Esophagus (tissue), 2 donors: Measurements from ENCODE around the gene HPS1. TPM values are rescaled to one million over a fixed set of nuclear protein-coding genes. Genes with fewer than 3 reads are reported as not detected.

Source experiments
- H3K27ac ChIP-seq, 2 donors: one replicate each; pipeline ENCODE4 v1.5.1; 2013; ENCODE audit warnings: low read depth in 2 of 2, mild to moderate bottlenecking in 2 of 2, inconsistent platforms in 1 of 2, low read length in 1 of 2, moderate library complexity in 1 of 2
- H3K27me3 ChIP-seq, 2 donors: one replicate each; pipeline ENCODE4 v1.6.1; 2013; ENCODE audit warnings: low read length in 2 of 2, control low read depth in 1 of 2, mild to moderate bottlenecking in 1 of 2; ENCODE audit not compliant: insufficient read depth in 2 of 2, control insufficient read depth in 1 of 2
- H3K36me3 ChIP-seq, 2 donors: one replicate each; pipeline ENCODE4 v1.6.1; 2013; ENCODE audit warnings: low read length in 1 of 2; ENCODE audit not compliant: control insufficient read depth in 2 of 2, insufficient read depth in 2 of 2
- H3K4me1 ChIP-seq, 2 donors: one replicate each; pipeline ENCODE4 v1.6.1; 2013; ENCODE audit warnings: low read length in 1 of 2; ENCODE audit not compliant: control insufficient read depth in 2 of 2, insufficient read depth in 2 of 2
- H3K4me3 ChIP-seq, 2 donors: one replicate each; pipeline ENCODE4 v1.5.1; 2013; ENCODE audit warnings: low read length in 2 of 2, mild to moderate bottlenecking in 2 of 2, low read depth in 1 of 2, moderate library complexity in 1 of 2
- H3K9me3 ChIP-seq, 2 donors: one replicate each; pipeline ENCODE4 v1.6.1; 2013; ENCODE audit warnings: mild to moderate bottlenecking in 2 of 2, low read depth in 1 of 2, low read length in 1 of 2, moderate library complexity in 1 of 2; ENCODE audit not compliant: control insufficient read depth in 2 of 2, insufficient read depth in 1 of 2
- WGBS, 2 donors: extraction: QIAGEN DNeasy Blood & Tissue Kit; methylation state at CpG; one replicate each; pipeline ENCODE4 v1.1.7; 2013; 5-methylcytosine and 5-hydroxymethylcytosine counted together
- polyA plus RNA-seq, 2 donors: library from polyadenylated mRNA; stranded (reverse); fragments of 200-250 nt; gene quantifications; one replicate each; pipeline ENCODE4 v1.2.3, GENCODE V29; 2013
- donor health status: healthy with polysubstance abuse.
- donor health status: Bipolar disorder and iron deficiency.

The HPS1 gene
- polyA plus RNA-seq, 2 donors = 20.4 to 24.6 TPM

DNA sequence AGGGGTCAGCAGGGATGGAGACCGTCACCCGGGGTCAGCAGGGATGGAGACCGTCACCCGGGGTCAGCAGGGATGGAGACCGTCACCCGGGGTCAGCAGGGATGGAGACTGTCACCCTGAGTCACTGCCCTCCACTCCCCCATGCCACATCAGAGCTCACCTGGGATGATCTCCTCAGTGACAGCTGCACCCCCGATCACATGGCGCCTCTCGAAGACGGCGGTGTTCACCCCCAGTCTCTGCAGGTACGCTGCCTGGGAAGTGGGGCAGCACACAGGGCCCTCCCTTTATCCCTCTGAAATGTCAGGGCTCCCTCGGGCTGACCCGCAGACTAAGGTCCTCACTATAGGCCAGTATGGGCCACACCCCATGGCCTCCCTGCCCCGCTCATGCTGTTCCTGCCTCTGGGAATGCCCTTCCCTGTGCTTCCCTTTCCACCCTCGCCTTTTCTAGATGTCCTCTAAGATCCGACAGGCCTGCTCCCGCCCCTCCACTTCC is 38.9 kb downstream of the HPS1 start:
- Histone ChIP-seq H3K27ac (no peak overlapping the region), H3K4me1 (peaks cover 0 to 2% of the 10 kb centered on the region in 2 donors), H3K9me3 (no peaks in the 10 kb centered on the region), H3K27me3 (no peaks in the 10 kb centered on the region), H3K36me3 (no peaks in the 10 kb centered on the region), H3K4me3 (no peak overlapping the region)
- WGBS, 2 donors = 93 to 96% methylated on average over 18 of the region's 18 CpGs

GRCh38 chr10:98407017-98407743 is 39.6 kb downstream of the HPS1 start:
- no peaks in the 10 kb centered on the region for H3K9me3 ChIP-seq
- H3K4me1 ChIP-seq = peaks cover 0 to 2% of the 10 kb centered on the region in 2 donors
- 72 to 77% methylated on average over 23 of the region's 23 CpGs for WGBS, 2 donors

DNA sequence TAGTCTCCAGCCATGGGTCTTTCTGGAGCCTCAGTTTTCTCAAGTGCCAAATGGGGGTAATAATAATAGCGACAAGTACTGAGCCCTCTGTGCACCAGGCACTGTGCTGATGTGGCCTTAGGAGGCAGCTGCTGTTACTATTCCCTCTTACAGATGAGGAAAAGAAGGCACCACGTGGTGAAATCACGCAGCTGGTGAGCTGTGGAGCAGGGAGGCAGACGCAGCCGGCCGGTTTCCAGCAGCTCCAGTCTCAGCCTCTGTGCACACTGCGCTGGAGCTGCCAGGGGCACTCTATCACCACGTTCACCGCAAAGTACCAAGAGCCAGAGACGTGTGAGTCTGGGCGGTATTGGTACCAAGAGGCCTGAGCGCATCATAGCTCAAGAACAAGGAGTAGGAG is 41.3 kb downstream of the HPS1 start:
- Histone ChIP-seq H3K9me3 (no peaks in the 10 kb centered on the region), H3K27me3 (no peaks in the 10 kb centered on the region), H3K27ac (no peak overlapping the region), H3K4me3 (no peak overlapping the region), H3K36me3 (no peaks in the 10 kb centered on the region), H3K4me1 (no peaks in the 10 kb centered on the region)
- WGBS, 2 donors = 80 to 84% methylated on average over 12 of the region's 12 CpGs

More at GRCh38 chr10:98407017-98407743, 39.6 kb downstream of the HPS1 start:
- Histone ChIP-seq H3K36me3 (no peaks in the 10 kb centered on the region), H3K27ac (no peak overlapping the region), H3K4me3 (no peak overlapping the region), H3K27me3 (no peaks in the 10 kb centered on the region)

DNA sequence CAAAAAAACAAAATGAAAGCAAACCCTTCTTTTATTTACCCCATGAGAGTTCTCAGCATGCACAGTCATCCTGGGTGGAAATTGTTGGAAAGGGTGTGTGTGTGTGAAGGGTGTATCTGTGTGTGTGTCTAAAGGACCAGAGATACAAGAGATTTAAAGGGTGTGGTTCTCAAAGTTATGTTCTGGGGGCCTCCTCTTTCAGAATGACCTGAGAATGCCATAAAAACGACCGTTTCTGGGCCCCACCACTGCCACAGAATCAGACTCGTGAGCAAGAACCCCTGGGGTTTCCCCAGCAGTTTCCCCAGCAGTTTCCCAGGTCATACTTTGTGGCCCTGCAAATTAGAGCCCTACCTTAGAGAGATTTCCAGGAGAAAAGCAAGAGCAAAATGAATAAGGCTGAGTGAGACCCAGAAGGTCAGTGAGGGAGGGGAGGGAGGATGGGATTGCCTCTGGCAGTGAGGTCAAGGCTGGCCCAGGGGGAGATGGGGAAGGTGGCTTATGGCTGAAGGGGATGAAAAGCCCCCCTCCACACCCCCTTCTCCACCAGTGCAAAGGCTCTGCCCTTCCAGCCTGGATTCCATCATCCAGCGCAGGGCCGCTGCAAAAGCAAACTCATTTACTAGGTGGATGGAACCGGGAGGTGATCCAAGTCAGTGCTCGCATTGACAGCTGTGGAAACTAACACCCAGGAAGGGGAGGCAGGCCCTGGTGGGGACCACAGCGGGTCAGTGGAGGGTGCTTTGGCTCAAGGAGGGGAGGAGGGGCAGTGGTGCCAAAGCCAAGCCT is 42.0 kb downstream of the HPS1 start:
- Histone ChIP-seq H3K4me1 (no peaks in the 10 kb centered on the region), H3K36me3 (no peaks in the 10 kb centered on the region), H3K27me3 (no peaks in the 10 kb centered on the region), H3K4me3 (no peak overlapping the region), H3K27ac (no peak overlapping the region), H3K9me3 (no peaks in the 10 kb centered on the region)
- 60 to 63% methylated on average over 8 of the region's 8 CpGs for WGBS, 2 donors

DNA sequence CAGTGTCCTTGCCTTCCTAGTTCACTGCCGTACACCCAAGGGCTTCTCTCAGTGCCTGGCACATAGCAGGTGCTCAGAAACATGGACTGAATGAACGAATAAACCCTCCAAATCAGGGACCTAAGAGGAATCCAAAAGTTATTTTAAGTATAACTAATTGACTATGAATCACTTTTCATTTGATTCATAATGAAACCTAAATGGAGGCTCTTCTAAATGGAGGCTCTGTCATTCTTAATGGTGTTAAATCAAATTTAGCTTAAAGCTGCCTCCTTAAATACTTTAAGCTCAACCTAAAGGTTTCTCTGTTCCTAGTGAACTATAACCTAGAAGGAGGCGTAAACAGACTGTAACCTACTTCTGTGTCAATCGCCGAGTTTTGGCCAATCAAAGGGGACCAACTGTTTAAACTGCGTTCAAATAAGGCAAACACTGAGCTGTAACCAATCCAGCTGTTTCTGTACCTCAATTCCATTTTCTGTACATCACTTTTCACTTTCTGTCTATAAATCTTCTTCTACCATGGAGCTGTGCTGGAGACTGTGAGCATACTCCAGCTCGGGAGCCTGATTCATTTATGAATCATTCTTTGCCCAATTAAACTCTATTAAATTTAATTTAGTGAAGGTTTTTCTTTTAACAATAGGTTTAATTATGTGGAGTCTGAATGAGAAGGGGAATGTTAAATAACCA is 42.8 kb downstream of the HPS1 start:
- 75 to 76% methylated on average over 7 of the region's 7 CpGs for WGBS, 2 donors
- Histone ChIP-seq H3K4me3 (no peak overlapping the region), H3K36me3 (no peaks in the 10 kb centered on the region), H3K9me3 (no peaks in the 10 kb centered on the region), H3K27me3 (no peaks in the 10 kb centered on the region), H3K4me1 (no peaks in the 10 kb centered on the region), H3K27ac (no peak overlapping the region)

- H3K36me3 ChIP-seq = no peaks in the 10 kb centered on the region
- no peak overlapping the region for H3K4me3 ChIP-seq
- H3K9me3 ChIP-seq = no peaks in the 10 kb centered on the region
- no peak overlapping the region for H3K27ac ChIP-seq
- no peaks in the 10 kb centered on the region for H3K4me1 ChIP-seq
- no peaks in the 10 kb centered on the region for H3K27me3 ChIP-seq
- 96% methylated on average over 23 of the region's 23 CpGs for WGBS, 2 donors
These were observed 43.6 kb downstream of the HPS1 start for GRCh38 chr10:98402931-98403718.

GRCh38 chr10:98402478-98402877 is 44.3 kb downstream of the HPS1 start:
- H3K36me3 ChIP-seq = no peaks in the 10 kb centered on the region
- H3K9me3 ChIP-seq = no peaks in the 10 kb centered on the region
- H3K4me3 ChIP-seq = no peak overlapping the region
- no peak overlapping the region for H3K27ac ChIP-seq
- H3K4me1 ChIP-seq = no peaks in the 10 kb centered on the region
- 77 to 85% methylated on average over 7 of the region's 7 CpGs for WGBS, 2 donors
- no peaks in the 10 kb centered on the region for H3K27me3 ChIP-seq

DNA sequence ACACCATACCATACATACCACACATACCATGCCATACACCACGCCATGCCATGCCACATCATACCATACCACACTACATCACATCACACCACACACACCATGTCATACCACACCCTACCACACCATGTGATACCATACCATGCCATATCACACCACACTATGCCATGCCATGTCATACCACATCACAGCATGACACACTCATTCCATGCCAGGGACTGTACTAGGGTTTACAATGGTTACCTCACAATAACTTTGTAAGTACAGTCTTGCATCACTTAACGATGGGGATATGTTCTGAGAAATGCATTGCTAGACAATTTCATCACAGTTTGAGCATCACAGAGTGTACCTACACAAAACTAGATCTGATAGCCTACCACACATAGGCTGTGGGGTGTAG is 46.3 kb downstream of the HPS1 start:
- Histone ChIP-seq H3K27ac (no peak overlapping the region), H3K36me3 (no peaks in the 10 kb centered on the region), H3K27me3 (no peaks in the 10 kb centered on the region), H3K4me1 (no peaks in the 10 kb centered on the region), H3K4me3 (no peak overlapping the region), H3K9me3 (no peaks in the 10 kb centered on the region)
- WGBS, 2 donors = 91 to 95% methylated on average over 2 of the region's 2 CpGs

GRCh38 chr10:98399784-98400183 is 47.0 kb downstream of the HPS1 start:
- H3K36me3 ChIP-seq = no peaks in the 10 kb centered on the region

More at GRCh38 chr10:98399784-98400183, 47.0 kb downstream of the HPS1 start:
- 85 to 92% methylated on average over 9 of the region's 9 CpGs for WGBS, 2 donors
- Histone ChIP-seq H3K27me3 (no peaks in the 10 kb centered on the region), H3K4me1 (no peaks in the 10 kb centered on the region), H3K27ac (no peak overlapping the region), H3K4me3 (no peak overlapping the region), H3K9me3 (no peaks in the 10 kb centered on the region)
